Glomerular visceral epithelial cell (primary cell): Measurements from ENCODE around the gene ALKBH7.
A peak's percentile ranks its signal among the peaks of the same experiment; 100 is the strongest.
"Not testable (repeated sequence)": the region's sequence is repeated elsewhere in the genome, so short reads cannot be mapped to it uniquely, and the experiment has no call there.

ENCODE experiments used
- DNase-seq: peaks from one replicate; pipeline ENCODE4 v3.0.0-alpha.2; 2016; ENCODE audit errors: extremely low spot score

The ALKBH7 gene

DNA sequence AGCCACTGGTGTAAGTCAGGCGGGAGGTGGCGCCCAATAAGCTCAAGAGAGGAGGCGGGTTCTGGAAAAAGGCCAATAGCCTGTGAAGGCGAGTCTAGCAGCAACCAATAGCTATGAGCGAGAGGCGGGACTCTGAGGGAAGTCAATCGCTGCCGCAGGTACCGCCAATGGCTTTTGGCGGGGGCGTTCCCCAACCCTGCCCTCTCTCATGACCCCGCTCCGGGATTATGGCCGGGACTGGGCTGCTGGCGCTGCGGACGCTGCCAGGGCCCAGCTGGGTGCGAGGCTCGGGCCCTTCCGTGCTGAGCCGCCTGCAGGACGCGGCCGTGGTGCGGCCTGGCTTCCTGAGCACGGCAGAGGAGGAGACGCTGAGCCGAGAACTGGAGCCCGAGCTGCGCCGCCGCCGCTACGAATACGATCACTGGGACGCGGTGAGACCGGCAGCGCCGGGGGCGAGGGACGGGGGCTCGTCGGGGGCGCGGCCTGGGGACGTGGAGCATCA is at the start of gene ALKBH7:
Gene ALKBH7, plus strand, starts transcription at position 201 of the 502 bp plus-strand sequence. Its CDS starts 27 bp downstream, at position 228.
- peak; percentile 100 for DNase-seq

- DNase-seq: no peak
Measured at GRCh38 chr19:6324757-6325156, 47.8 kb upstream of the ALKBH7 start.

GRCh38 chr19:6325614-6326013 is 47.0 kb upstream of the ALKBH7 start:
- DNase-seq: no peak

- no peak for DNase-seq
Measured at GRCh38 chr19:6326815-6327214, 45.8 kb upstream of the ALKBH7 start.

DNA sequence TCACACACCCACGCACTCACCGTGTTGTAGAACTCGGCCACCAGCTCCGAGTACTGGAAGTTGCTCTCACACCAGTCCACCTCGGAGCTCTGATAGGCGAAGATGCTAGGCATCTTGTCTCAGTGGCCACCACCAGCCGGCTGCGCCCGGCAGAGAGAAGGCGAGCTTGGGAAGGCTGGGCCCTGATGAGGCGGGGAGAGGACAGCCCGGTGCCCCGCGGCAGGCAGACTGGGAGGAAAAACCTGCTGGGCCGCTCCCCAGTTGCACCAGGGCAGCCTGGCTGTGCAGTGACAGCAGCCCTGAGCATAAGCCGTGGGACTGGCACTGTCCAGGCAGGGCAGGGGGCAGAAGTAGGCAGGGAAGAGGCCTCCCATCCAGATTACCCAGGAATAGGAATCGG is 39.2 kb upstream of the ALKBH7 start, which contains the start of gene ACER1:
Gene ACER1, minus strand, starts transcription at position 174 of the 400 bp plus-strand sequence. Its CDS starts 61 bp downstream, at position 113.
- DNase-seq: no peak

- DNase-seq: no peak
Measured at GRCh38 chr19:6334490-6335285, 37.9 kb upstream of the ALKBH7 start.

GRCh38 chr19:6340493-6341201 is 31.9 kb upstream of the ALKBH7 start:
- DNase-seq: no peak

GRCh38 chr19:6343462-6343861 is 29.1 kb upstream of the ALKBH7 start:
- no peak for DNase-seq

- DNase-seq: not testable (repeated sequence)
Measured at GRCh38 chr19:6349271-6349670, 23.3 kb upstream of the ALKBH7 start.

- DNase-seq: no peak
Measured at GRCh38 chr19:6350688-6351087, 21.9 kb upstream of the ALKBH7 start.

DNA sequence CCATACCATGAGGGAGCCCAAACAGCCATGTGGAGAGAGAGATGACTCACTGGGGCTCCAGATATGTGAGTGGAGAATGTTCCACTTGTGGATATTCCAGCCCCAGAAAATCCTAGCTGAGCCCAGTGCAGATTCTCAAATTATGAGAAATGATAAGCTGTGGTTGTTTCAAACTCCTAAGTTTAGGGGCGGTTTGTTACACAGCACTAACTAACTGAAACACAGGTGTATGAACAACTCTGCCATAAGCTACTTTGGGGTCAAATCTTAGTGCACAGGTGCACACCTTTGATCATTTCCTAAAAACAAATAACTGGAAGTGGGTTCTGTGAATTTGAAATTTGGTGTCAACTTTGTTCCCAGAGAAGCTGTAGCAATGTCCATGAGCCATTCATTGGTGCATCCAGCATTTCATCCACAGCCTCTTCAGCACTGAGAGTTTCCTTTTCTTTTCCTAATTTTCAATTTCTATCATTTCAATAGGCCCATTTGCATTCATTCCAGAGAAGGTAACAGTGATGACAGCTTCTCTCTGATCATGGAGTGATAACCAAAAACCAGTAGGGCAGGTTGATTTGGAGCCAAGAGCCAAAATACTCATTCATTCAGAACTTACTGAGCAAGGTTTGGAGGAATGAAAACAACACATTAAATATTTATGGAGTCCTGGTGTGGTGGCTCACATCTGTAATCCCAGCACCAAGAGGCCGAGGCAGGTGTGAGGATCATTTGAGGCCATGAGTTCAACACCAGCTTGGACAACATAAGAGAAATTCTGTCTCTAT is 20.0 kb upstream of the ALKBH7 start:
- DNase-seq: no peak

DNA sequence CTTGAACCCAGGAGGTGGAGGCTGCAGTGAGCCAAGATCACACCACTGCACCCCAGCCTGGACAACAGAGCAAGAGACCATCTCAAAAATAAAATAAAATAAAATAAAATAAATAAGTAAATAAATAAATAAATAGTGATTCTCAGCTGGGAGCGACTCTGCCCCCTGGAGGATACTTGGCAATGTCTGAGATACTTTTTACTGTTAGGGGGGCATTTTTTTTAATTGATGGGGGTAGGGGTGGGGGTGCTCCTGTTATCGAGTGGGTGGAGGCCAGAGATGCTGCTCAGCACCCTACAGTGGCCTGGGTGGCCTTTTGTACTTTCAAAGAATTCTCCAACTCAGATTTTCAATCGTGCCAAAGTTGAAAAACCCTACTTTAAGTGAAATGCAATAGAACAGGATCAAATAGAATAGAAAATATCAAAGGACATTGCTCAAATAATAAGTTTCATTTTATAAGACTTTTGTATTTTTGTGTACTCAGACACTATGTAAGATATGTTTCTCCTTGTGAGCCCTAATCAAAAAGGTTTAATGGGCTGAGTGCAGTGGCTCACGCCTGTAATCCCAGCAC is 18.4 kb upstream of the ALKBH7 start:
- DNase-seq: no peak

- DNase-seq: not testable (repeated sequence)
Measured at GRCh38 chr19:6355321-6356040, 17.1 kb upstream of the ALKBH7 start.

DNA sequence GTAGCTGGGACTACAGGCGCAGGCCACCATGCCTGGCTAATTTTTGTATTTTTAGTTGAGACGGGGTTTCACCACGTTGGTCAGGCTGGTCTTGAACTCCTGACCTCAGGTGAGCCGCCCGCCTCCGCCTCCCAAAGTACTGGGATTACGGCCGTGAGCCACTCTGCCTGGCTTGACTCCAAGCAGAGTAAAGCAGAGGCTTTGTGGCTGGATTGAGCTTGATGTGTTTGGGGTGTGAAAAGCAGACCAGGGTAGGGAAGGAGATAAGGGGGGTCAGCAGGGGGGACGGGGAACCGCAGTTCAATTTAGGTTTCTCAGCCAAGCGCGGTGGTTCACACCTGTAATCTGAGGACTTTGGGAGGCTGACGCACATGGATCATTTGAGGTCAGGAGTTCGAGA is 15.4 kb upstream of the ALKBH7 start:
- DNase-seq: no peak

GRCh38 chr19:6358003-6358402 is 14.6 kb upstream of the ALKBH7 start:
- no peak for DNase-seq

DNA sequence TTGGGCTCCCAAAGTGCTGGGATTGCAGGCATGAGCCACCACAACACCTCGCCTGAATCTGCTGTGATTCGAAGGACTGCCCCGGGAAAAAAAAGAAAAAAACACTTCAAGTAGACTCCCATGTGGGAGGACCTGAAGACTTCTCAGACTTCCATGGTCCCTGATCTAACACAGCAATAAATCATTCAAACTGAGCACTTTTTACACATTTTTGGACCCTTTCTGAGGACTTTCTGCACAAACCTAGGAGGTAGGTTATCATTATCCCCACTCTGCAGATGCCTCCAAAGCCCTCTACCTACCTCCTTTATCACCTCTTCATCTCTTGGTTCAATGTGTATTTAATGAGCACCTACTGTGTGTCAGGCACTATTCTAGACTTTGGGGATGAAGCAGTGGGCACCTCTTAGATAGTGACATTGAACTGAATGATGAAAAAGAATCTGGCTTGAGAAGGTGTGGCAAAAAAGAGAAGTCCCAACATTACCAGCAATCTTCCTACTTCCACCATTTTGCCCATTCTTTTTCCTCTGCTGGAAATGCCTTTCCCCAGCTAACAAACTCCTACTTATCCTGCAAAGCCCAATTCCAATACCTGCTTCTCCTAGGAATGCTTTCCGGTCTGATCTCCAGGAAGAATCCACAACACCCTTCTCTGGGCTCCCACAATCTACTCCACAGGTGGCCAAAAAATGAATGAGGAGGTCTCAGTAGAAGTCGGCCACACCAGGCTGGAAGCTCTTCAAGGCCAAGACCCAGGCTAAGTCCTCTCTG is 12.8 kb upstream of the ALKBH7 start:
- no peak for DNase-seq

GRCh38 chr19:6360445-6360844 is 12.1 kb upstream of the ALKBH7 start:
- not testable (repeated sequence) for DNase-seq

- DNase-seq: not testable (repeated sequence)
Measured at GRCh38 chr19:6360857-6361216, 11.8 kb upstream of the ALKBH7 start.

DNA sequence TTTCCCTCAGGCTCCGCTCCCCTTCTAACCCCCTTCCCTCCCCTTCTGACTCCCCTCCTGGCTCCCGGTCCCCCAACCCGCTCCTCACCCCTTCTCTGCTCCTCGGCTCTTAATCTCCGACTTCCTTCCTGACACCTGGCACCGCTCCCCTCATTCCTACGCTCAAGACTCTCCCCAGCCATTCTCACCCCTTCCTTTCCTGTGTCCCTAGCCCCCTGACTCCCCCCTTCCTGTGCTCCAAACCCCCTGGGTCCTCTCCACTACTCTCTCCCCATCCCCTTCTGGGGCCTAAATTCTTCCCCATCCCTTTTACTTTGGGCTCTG is 10.6 kb upstream of the ALKBH7 start:
- no peak for DNase-seq

- no peak for DNase-seq
Measured at GRCh38 chr19:6362351-6362801, 10.2 kb upstream of the ALKBH7 start.
